GM12892 (cell line): ENCODE results near the gene TCHH.

Experiments used
- DNase-seq: peaks from one replicate; pipeline ENCODE4 v3.0.0; 2011; ENCODE audit not compliant: insufficient read length
- FAIRE-seq: peaks from 2 replicates; lab custom pipeline; 2011; peaks lifted over from hg19 to GRCh38; lab: Jason Lieb, UNC
- POLR2A ChIP-seq: IDR thresholded peaks from 2 replicates; pipeline ENCODE4 v1.6.1; 2011; ENCODE audit warnings: low read depth, low read length, control low read depth
- POLR2AphosphoS5 ChIP-seq: IDR thresholded peaks from 2 replicates; pipeline ENCODE4 v1.6.1; 2011; ENCODE audit warnings: low read depth, low read length, control low read depth
- TAF1 ChIP-seq: IDR thresholded peaks from 2 replicates; pipeline ENCODE4 v1.6.1; 2011; ENCODE audit warnings: low read depth, mild to moderate bottlenecking, control low read depth, low read length, borderline replicate concordance

TCHH gene

GRCh38 chr1:152143150-152143887 is 28.1 kb upstream of the TCHH start:
- no peak for TF ChIP-seq POLR2AphosphoS5
- TF ChIP-seq POLR2A: no peak
- TF ChIP-seq TAF1: no peak
- DNase-seq (no peak), FAIRE-seq (no peak)

GRCh38 chr1:152141971-152142584 is 26.8 kb upstream of the TCHH start:
- TF ChIP-seq POLR2AphosphoS5: no peak
- TF ChIP-seq POLR2A: no peak
- no peak for TF ChIP-seq TAF1
- DNase-seq (no peak), FAIRE-seq (peak; percentile 79)

GRCh38 chr1:152137215-152137614 is 22.0 kb upstream of the TCHH start:
- DNase-seq (no peak), FAIRE-seq (no peak)
- TF ChIP-seq POLR2AphosphoS5 (no peak), POLR2A (no peak), TAF1 (no peak)

GRCh38 chr1:152130186-152130585 is 14.9 kb upstream of the TCHH start:
- FAIRE-seq: no peak
- TF ChIP-seq POLR2AphosphoS5: no peak
- TF ChIP-seq TAF1: no peak
- DNase-seq: no peak

- no peak for TF ChIP-seq POLR2A
- no peak for TF ChIP-seq TAF1
- no peak for TF ChIP-seq POLR2AphosphoS5
- FAIRE-seq: no peak
- no peak for DNase-seq
Observed at GRCh38 chr1:152127673-152128072, 12.4 kb upstream of the TCHH start.

- no peak for TF ChIP-seq POLR2AphosphoS5
- TF ChIP-seq POLR2A: no peak
- TF ChIP-seq TAF1: no peak
- FAIRE-seq: no peak
- DNase-seq: no peak
Observed at GRCh38 chr1:152125834-152126443, 10.7 kb upstream of the TCHH start.

- TF ChIP-seq TAF1: no peak
- no peak for TF ChIP-seq POLR2A
- TF ChIP-seq POLR2AphosphoS5: no peak
- FAIRE-seq (no peak), DNase-seq (no peak)
Observed at GRCh38 chr1:152118915-152119314, 3.7 kb upstream of the TCHH start.

GRCh38 chr1:152112885-152113432 is 2.3 kb downstream of the TCHH start:
- TF ChIP-seq TAF1 (no peak), POLR2AphosphoS5 (no peak), POLR2A (no peak)
- FAIRE-seq (no peak), DNase-seq (no peak)

- DNase-seq (no peak), FAIRE-seq (no peak)
- TF ChIP-seq POLR2A (no peak), TAF1 (no peak), POLR2AphosphoS5 (no peak)
Observed at GRCh38 chr1:152112101-152112884, 3.0 kb downstream of the TCHH start.

- DNase-seq (no peak), FAIRE-seq (no peak)
- TF ChIP-seq TAF1 (no peak), POLR2A (no peak), POLR2AphosphoS5 (no peak)
Observed at GRCh38 chr1:152111515-152111968, 3.7 kb downstream of the TCHH start.

- TF ChIP-seq POLR2AphosphoS5: no peak
- FAIRE-seq (no peak), DNase-seq (no peak)
Observed at GRCh38 chr1:152110860-152111514, 4.3 kb downstream of the TCHH start.
